GM12878 (cell line): Measurements from ENCODE around the gene CATSPER2. TPM values are rescaled to one million over a fixed set of nuclear protein-coding genes. Genes with fewer than 3 reads are reported as not detected.
"Not testable (repeated sequence)": the region's sequence is repeated elsewhere in the genome, so short reads cannot be mapped to it uniquely, and the experiment has no call there.

Source experiments
- ATAC-seq: fragments of 200-7000 bp; cut with Tn5 transposase; 3 replicates; pipeline ENCODE4 v1.9.1; 2020; ENCODE audit warnings: mild to moderate bottlenecking, moderate library complexity
- BruUV-seq: library from RNA; stranded (reverse); fragments of 400-500 nt; replicated peaks from 2 replicates; lab custom pipeline; 2021; lab: Mats Ljungman, UMichigan
- CTCF ChIA-PET: fragments of 300-600 bp; sonication (Branson Sonifier 250); formaldehyde crosslinking; extraction: SDS; loops from one replicate; lab custom pipeline; 2021; ENCODE audit warnings: inconsistent platforms; lab: Yijun Ruan, JAX
- POLR2A ChIA-PET: fragments of 350-600 bp; formaldehyde crosslinking; extraction: SDS; loops from one replicate; lab custom pipeline; 2021; ENCODE audit warnings: inconsistent platforms; lab: Charles Lee
- RAD21 ChIA-PET: fragments of 300-600 bp; sonication (Branson Sonifier 250); formaldehyde crosslinking; loops from one replicate; lab custom pipeline; 2023; ENCODE audit warnings: antibody characterized with exemption; ENCODE audit not compliant: unreplicated experiment; lab: Charles Lee
- SMC1A ChIA-PET: fragments of 300-600 bp; sonication (Branson Sonifier 250); formaldehyde crosslinking; loops from one replicate; lab custom pipeline; 2023; ENCODE audit not compliant: unreplicated experiment, uncharacterized antibody; lab: Charles Lee
- DNase-seq: peaks from one replicate; pipeline ENCODE4 v3.0.0-alpha.2; 2011; ENCODE audit warnings: low read depth, low spot score
- FAIRE-seq: peaks from 3 replicates; lab custom pipeline; 2011; peaks lifted over from hg19 to GRCh38; lab: Jason Lieb, UNC
- H2AFZ ChIP-seq: 2 replicates; pipeline ENCODE4 v1.6.0; 2011; ENCODE audit warnings: low read depth, low read length, control low read depth; ENCODE audit not compliant: control insufficient read depth
- H3K27ac ChIP-seq: 2 replicates; pipeline ENCODE4 v1.5.1; 2011; ENCODE audit warnings: control low read depth; ENCODE audit not compliant: control insufficient read depth, insufficient read depth
- H3K27me3 ChIP-seq, 2 experiments: replicated peaks in 1 of 2; 2 replicates each; pipeline versions ENCODE4 v1.6.0 to v1.6.1; 2011; ENCODE audit warnings: low read length in 1 of 2; ENCODE audit not compliant: control insufficient read depth in 2 of 2, insufficient read depth in 2 of 2
- H3K36me3 ChIP-seq, 2 experiments: 2 replicates each; pipeline ENCODE4 v1.5.1; 2011; ENCODE audit warnings: low read length in 1 of 2; ENCODE audit not compliant: control insufficient read depth in 2 of 2, insufficient read depth in 2 of 2
- H3K4me1 ChIP-seq: 2 replicates; pipeline ENCODE4 v1.6.1; 2011; ENCODE audit warnings: mild to moderate bottlenecking, low read length, moderate library complexity, mixed read lengths; ENCODE audit not compliant: control insufficient read depth, insufficient read depth
- H3K4me2 ChIP-seq: 2 replicates; pipeline ENCODE4 v1.6.0; 2011; ENCODE audit warnings: control low read depth; ENCODE audit not compliant: control insufficient read depth, insufficient read depth
- H3K4me3 ChIP-seq: fragments of 200-600 bp; sonication (generic); 2 replicates; pipeline ENCODE4 v1.5.1; 2016
- H3K79me2 ChIP-seq: 2 replicates; pipeline ENCODE4 v1.6.0; 2011; ENCODE audit warnings: low read length; ENCODE audit not compliant: control insufficient read depth, insufficient read depth
- H3K9ac ChIP-seq: 2 replicates; pipeline ENCODE4 v1.8.0; 2011; ENCODE audit warnings: low read length, control low read depth, mixed read lengths; ENCODE audit not compliant: control insufficient read depth, insufficient read depth
- H3K9me3 ChIP-seq: replicated peaks from 3 replicates; pipeline ENCODE4 v1.5.1; 2011; ENCODE audit warnings: mild to moderate bottlenecking, low read length; ENCODE audit not compliant: control insufficient read depth, insufficient read depth
- H4K20me1 ChIP-seq: 2 replicates; pipeline ENCODE4 v1.6.0; 2011; ENCODE audit not compliant: control insufficient read depth, insufficient read depth
- ASH2L ChIP-seq: fragments of 300-600, 200-600 bp; sonication (generic); IDR thresholded peaks from 2 replicates; pipeline ENCODE4 v1.6.1; 2017; ENCODE audit warnings: low read depth, mild to moderate bottlenecking, borderline replicate concordance
- ATF7 ChIP-seq: fragments of 450-650 bp; IDR thresholded peaks from 2 replicates; pipeline ENCODE4 v1.6.1; 2016; ENCODE audit warnings: low read depth, mild to moderate bottlenecking
- CREM ChIP-seq: IDR thresholded peaks from 2 replicates; pipeline ENCODE4 v1.6.1; 2014; ENCODE audit warnings: antibody characterized with exemption, low read depth
- IKZF2 ChIP-seq, 2 experiments: fragments of 450-650 bp; IDR thresholded peaks; 2 replicates each; pipeline ENCODE4 v1.6.1; 2017; ENCODE audit warnings: mild to moderate bottlenecking in 2 of 2, moderate library complexity in 2 of 2
- MEF2A ChIP-seq: IDR thresholded peaks from 2 replicates; pipeline ENCODE4 v1.6.1; 2011; ENCODE audit warnings: low read depth, mild to moderate bottlenecking, low read length, moderate library complexity; ENCODE audit not compliant: insufficient read depth
- NFIC ChIP-seq: IDR thresholded peaks from 2 replicates; pipeline ENCODE4 v1.6.1; 2012; ENCODE audit warnings: low read depth, mild to moderate bottlenecking, inconsistent platforms, low read length, moderate library complexity
- NFYB ChIP-seq: IDR thresholded peaks from 2 replicates; pipeline ENCODE4 v1.6.1; 2011; ENCODE audit warnings: low read depth, mild to moderate bottlenecking, low read length, improper control_type of control experiment, moderate library complexity; ENCODE audit not compliant: insufficient read depth
- PAX5 ChIP-seq: IDR thresholded peaks from 2 replicates; pipeline ENCODE4 v1.6.1; 2011; ENCODE audit warnings: low read depth, low read length, borderline replicate concordance
- RUNX3 ChIP-seq: IDR thresholded peaks from 2 replicates; pipeline ENCODE4 v1.6.1; 2012; ENCODE audit warnings: low read length, inconsistent platforms
- ZBED1 ChIP-seq: IDR thresholded peaks from 2 replicates; pipeline ENCODE4 v1.6.1; 2016; ENCODE audit warnings: borderline replicate concordance
- WGBS: methylation state at CpG from one replicate; pipeline ENCODE4 v1.1.6; 2016; ENCODE audit warnings: low lambda C conversion rate; ENCODE audit not compliant: insufficient replicate concordance, insufficient coverage; ENCODE audit errors: missing lambda C conversion rate; 5-methylcytosine and 5-hydroxymethylcytosine counted together
- in situ Hi-C: fragments of 300-500 bp; cut with MboI; formaldehyde crosslinking; loops from 9 replicates; pipeline ENCODE4 v1.14.3; 2018; ENCODE audit warnings: mixed read lengths
- intact Hi-C: fragments of 100-400 bp; cut with micrococcal nuclease; formaldehyde crosslinking; loops from one replicate; pipeline ENCODE4 v1.14.2; 2022; ENCODE audit not compliant: unreplicated experiment
- polyA plus RNA-seq, 11 experiments: library from polyadenylated mRNA; depleted of rRNA in 4 of 11; unstranded in 6 of 11; stranded (reverse) in 5 of 11; fragments of >200 nt; fragmentation: Nextera tagmentation in 4 of 11; fragmentation: Illumina TruSeq in 1 of 11; extraction: Ambion mirVana in 4 of 11; extraction: Trizol in 1 of 11; gene quantifications; 1 replicate in 1 of 11; 2 replicates in 10 of 11; pipeline versions ENCODE4 v1.2.1 to v1.2.3, GENCODE V29; 2011 to 2016; ENCODE audit warnings: inconsistent platforms in 2 of 11, missing spikeins in 2 of 11, low read depth in 1 of 11
- total RNA-seq, 4 experiments: library from RNA; depleted of rRNA in 3 of 4; stranded (reverse); fragments of >200 nt in 3 of 4; fragmentation: Illumina TruSeq in 1 of 4; extraction: Trizol in 1 of 4; gene quantifications; 2 replicates each; pipeline versions ENCODE4 v1.2.1 to v1.2.3, GENCODE V29; 2013 to 2021

CATSPER2 gene
- total and polyA plus RNA-seq, 10 of the 15 experiments (the other 5 are each of a cell fraction or from before 2014, with no cell fraction given) = 0.64 to 7.2 (median 2.5) TPM

- POLR2A ChIA-PET, in situ Hi-C loops, BruUV-seq, H3K4me1 ChIP-seq, SMC1A ChIA-PET, RAD21 ChIA-PET, H3K9me3 ChIP-seq, H3K36me3 ChIP-seq, H3K27me3 ChIP-seq, FAIRE-seq, H3K79me2 ChIP-seq, intact Hi-C loops, H4K20me1 ChIP-seq: not testable (repeated sequence)
- CTCF ChIA-PET = interaction anchor here (0.6 kb wide), 1 partner anchor 1875 kb away, joined by 3 read pairs; no protein-coding TSS in a partner anchor
- peak; percentile 49; the same call in 1 of the 2 replicates for TF ChIP-seq ZBED1
- TF ChIP-seq RUNX3 = peak; percentile 85
- 0 out of 2 replicates have a peak, but pooled peaks have one; percentile 70 for TF ChIP-seq ASH2L
- TF ChIP-seq NFYB = peak; percentile 52; the same call in 1 of the 2 replicates
- TF ChIP-seq NFIC = peak; percentile 62; the same call in 1 of the 2 replicates
- 0 out of 2 replicates have a peak, but pooled peaks have one; percentile 5 for TF ChIP-seq PAX5
- peak; percentile 7; the same call in 1 of the 2 replicates for TF ChIP-seq CREM
- peak; percentile 80; the same call in 1 of the 2 replicates for TF ChIP-seq MEF2A
- TF ChIP-seq ATF7 = 0 out of 2 replicates have a peak, but pooled peaks have one; percentile 27
- TF ChIP-seq IKZF2 (IDR thresholded peaks at IDR 0.05) = peak in 1 of 2 experiments; percentile 18; a peak in 2 of 4 replicates
- H2AFZ ChIP-seq = peak overlapping the region; percentile 85
- 41% methylated on average over 8 of the region's 8 CpGs for WGBS
- H3K9ac ChIP-seq = 0 out of 2 replicates have a peak overlapping the region, but pooled peaks have one; percentile 18
- H3K4me2 ChIP-seq = peak overlapping the region; percentile 74
- DNase-seq (peak; percentile 42), ATAC-seq (peak; percentile 92)
- H3K4me3 ChIP-seq = peak overlapping the region; percentile 40; the same call in 1 of the 2 replicates
- H3K27ac ChIP-seq = peak overlapping the region; percentile 71
Observed at GRCh38 chr15:43638464-43639204, 10.0 kb downstream of the CATSPER2 start.

- DNase-seq, H3K4me2 ChIP-seq, H4K20me1 ChIP-seq, H3K4me3 ChIP-seq, in situ Hi-C loops, H3K9me3 ChIP-seq, H2AFZ ChIP-seq, FAIRE-seq, BruUV-seq, SMC1A ChIA-PET, H3K4me1 ChIP-seq, H3K9ac ChIP-seq, H3K27ac ChIP-seq, CTCF ChIA-PET, H3K79me2 ChIP-seq, H3K36me3 ChIP-seq, intact Hi-C loops, RAD21 ChIA-PET, POLR2A ChIA-PET, ATAC-seq, H3K27me3 ChIP-seq: not testable (repeated sequence)
Observed at GRCh38 chr15:43626937-43627336, 21.7 kb downstream of the CATSPER2 start.
